ENCODE measurements around the gene ALOX15.

DNA sequence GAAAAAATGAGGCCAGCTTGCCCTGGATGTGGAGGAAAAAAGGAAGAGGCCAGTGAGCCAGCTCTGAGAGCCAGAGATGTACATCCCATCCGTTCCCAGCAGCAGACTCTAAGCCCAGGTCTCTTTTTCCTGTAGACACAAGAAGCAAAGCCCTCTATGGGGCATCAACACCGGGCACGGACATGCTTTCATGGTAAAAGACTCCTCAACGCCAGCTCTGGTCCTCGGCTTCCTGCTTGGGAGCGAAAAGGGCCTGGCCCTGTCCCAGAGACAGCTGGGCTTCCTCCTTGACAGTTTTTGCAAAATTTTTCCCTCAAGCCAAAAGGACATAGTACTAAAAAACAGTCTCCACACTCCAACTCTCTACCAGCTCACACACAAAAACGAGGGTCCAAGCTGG is 35.3 kb upstream of the ALOX15 start:
- TF ChIP-seq POLR2AphosphoS5 (IDR thresholded peaks at IDR 0.05) (no peak), POLR2A (IDR thresholded peaks at IDR 0.05) (no peak)
- TF ChIP-seq, protein P1, sequence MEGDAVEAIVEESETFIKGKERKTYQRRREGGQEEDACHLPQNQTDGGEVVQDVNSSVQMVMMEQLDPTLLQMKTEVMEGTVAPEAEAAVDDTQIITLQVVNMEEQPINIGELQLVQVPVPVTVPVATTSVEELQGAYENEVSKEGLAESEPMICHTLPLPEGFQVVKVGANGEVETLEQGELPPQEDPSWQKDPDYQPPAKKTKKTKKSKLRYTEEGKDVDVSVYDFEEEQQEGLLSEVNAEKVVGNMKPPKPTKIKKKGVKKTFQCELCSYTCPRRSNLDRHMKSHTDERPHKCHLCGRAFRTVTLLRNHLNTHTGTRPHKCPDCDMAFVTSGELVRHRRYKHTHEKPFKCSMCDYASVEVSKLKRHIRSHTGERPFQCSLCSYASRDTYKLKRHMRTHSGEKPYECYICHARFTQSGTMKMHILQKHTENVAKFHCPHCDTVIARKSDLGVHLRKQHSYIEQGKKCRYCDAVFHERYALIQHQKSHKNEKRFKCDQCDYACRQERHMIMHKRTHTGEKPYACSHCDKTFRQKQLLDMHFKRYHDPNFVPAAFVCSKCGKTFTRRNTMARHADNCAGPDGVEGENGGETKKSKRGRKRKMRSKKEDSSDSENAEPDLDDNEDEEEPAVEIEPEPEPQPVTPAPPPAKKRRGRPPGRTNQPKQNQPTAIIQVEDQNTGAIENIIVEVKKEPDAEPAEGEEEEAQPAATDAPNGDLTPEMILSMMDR (IDR thresholded peaks at IDR 0.05 in 8 of 11, conservative IDR thresholded peaks at IDR 0.05 in 3 of 11) = no peak

Measured in spleen (tissue), 7 donors.